ENCODE results near the gene EHMT2. TPM values are rescaled to one million over a fixed set of nuclear protein-coding genes. Genes with fewer than 3 reads are reported as not detected.

EHMT2 gene
- total and polyA plus RNA-seq, 2 of the 13 experiments (the other 11 are each of a cell fraction or from before 2014, with no cell fraction given) = 55.2 to 69.2 TPM

DNA sequence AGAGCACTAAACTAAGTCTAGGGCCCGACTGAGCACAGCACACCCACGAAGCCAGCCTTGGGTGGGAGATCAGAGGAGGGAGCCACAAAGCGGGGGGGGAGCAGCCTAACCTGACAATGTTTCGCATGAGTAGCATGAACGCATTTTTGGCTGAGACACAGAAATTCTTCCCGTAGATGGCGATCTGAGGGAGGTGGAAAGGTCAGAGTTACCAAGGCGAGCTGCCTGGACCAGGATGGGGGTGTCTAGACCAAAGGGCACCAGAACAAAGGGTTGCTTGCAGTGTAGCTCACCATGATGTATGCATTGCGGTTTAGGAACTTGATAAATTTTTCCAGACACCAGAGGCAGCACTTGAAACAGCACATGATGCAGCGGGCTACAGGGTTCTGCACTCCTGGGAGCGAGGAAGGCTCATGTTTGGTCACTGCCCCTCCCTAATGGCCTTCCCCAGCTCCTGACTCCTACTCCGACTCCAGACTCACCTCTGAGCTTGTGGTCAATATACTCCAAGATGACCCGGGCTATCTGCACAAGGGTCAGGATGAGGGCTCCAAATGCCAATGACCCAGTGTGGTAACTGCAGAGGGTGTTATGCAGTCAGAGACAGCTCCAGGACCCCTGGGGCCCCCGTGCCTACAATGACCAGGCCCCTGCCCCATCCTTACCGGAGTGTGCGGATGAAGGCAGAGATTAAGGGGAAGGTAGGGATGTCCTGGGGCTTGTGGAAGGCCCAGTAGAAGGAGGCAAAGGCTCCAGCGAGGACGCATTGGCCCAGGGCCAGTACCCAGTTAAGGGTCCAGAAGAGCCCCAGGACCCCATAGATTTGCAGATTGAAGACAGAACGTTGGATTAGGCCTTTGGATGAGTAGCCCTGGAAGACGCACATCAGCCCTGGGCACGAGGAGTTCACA is 32.0 kb downstream of the EHMT2 start (continued):
- TF ChIP-seq, protein P1, sequence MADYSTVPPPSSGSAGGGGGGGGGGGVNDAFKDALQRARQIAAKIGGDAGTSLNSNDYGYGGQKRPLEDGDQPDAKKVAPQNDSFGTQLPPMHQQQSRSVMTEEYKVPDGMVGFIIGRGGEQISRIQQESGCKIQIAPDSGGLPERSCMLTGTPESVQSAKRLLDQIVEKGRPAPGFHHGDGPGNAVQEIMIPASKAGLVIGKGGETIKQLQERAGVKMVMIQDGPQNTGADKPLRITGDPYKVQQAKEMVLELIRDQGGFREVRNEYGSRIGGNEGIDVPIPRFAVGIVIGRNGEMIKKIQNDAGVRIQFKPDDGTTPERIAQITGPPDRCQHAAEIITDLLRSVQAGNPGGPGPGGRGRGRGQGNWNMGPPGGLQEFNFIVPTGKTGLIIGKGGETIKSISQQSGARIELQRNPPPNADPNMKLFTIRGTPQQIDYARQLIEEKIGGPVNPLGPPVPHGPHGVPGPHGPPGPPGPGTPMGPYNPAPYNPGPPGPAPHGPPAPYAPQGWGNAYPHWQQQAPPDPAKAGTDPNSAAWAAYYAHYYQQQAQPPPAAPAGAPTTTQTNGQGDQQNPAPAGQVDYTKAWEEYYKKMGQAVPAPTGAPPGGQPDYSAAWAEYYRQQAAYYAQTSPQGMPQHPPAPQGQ (CRISPR knock-in tag; IDR thresholded peaks at IDR 0.05; ENCODE audit: borderline replicate concordance) = peak; percentile 31; the same call in 1 of the 2 replicates
- TF ChIP-seq, protein P2, sequence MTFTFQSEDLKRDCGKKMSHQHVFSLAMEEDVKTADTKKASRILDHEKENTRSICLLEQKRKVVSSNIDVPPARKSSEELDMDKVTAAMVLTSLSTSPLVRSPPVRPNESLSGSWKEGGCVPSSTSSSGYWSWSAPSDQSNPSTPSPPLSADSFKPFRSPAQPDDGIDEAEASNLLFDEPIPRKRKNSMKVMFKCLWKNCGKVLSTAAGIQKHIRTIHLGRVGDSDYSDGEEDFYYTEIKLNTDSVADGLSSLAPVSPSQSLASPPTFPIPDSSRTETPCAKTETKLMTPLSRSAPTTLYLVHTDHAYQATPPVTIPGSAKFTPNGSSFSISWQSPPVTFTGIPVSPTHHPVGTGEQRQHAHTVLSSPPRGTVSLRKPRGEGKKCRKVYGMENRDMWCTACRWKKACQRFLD (CRISPR knock-in tag; IDR thresholded peaks at IDR 0.05; ENCODE audit: borderline replicate concordance) = no peak
- TF ChIP-seq, protein P3, sequence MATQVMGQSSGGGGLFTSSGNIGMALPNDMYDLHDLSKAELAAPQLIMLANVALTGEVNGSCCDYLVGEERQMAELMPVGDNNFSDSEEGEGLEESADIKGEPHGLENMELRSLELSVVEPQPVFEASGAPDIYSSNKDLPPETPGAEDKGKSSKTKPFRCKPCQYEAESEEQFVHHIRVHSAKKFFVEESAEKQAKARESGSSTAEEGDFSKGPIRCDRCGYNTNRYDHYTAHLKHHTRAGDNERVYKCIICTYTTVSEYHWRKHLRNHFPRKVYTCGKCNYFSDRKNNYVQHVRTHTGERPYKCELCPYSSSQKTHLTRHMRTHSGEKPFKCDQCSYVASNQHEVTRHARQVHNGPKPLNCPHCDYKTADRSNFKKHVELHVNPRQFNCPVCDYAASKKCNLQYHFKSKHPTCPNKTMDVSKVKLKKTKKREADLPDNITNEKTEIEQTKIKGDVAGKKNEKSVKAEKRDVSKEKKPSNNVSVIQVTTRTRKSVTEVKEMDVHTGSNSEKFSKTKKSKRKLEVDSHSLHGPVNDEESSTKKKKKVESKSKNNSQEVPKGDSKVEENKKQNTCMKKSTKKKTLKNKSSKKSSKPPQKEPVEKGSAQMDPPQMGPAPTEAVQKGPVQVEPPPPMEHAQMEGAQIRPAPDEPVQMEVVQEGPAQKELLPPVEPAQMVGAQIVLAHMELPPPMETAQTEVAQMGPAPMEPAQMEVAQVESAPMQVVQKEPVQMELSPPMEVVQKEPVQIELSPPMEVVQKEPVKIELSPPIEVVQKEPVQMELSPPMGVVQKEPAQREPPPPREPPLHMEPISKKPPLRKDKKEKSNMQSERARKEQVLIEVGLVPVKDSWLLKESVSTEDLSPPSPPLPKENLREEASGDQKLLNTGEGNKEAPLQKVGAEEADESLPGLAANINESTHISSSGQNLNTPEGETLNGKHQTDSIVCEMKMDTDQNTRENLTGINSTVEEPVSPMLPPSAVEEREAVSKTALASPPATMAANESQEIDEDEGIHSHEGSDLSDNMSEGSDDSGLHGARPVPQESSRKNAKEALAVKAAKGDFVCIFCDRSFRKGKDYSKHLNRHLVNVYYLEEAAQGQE (IDR thresholded peaks at IDR 0.05; ENCODE audit: borderline replicate concordance in 1 of 2, low read depth in 1 of 2, low read length in 2 of 2) = no peak
- no peak for TF ChIP-seq TEAD2 (CRISPR knock-in tag; IDR thresholded peaks at IDR 0.05)
- TF ChIP-seq, protein P4, sequence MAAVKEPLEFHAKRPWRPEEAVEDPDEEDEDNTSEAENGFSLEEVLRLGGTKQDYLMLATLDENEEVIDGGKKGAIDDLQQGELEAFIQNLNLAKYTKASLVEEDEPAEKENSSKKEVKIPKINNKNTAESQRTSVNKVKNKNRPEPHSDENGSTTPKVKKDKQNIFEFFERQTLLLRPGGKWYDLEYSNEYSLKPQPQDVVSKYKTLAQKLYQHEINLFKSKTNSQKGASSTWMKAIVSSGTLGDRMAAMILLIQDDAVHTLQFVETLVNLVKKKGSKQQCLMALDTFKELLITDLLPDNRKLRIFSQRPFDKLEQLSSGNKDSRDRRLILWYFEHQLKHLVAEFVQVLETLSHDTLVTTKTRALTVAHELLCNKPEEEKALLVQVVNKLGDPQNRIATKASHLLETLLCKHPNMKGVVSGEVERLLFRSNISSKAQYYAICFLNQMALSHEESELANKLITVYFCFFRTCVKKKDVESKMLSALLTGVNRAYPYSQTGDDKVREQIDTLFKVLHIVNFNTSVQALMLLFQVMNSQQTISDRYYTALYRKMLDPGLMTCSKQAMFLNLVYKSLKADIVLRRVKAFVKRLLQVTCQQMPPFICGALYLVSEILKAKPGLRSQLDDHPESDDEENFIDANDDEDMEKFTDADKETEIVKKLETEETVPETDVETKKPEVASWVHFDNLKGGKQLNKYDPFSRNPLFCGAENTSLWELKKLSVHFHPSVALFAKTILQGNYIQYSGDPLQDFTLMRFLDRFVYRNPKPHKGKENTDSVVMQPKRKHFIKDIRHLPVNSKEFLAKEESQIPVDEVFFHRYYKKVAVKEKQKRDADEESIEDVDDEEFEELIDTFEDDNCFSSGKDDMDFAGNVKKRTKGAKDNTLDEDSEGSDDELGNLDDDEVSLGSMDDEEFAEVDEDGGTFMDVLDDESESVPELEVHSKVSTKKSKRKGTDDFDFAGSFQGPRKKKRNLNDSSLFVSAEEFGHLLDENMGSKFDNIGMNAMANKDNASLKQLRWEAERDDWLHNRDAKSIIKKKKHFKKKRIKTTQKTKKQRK (IDR thresholded peaks at IDR 0.05; ENCODE audit: low read length) = no peak
- no peak for TF ChIP-seq CEBPB (IDR thresholded peaks at IDR 0.05; ENCODE audit: borderline replicate concordance, low read depth, low read length)
- TF ChIP-seq, protein P5, sequence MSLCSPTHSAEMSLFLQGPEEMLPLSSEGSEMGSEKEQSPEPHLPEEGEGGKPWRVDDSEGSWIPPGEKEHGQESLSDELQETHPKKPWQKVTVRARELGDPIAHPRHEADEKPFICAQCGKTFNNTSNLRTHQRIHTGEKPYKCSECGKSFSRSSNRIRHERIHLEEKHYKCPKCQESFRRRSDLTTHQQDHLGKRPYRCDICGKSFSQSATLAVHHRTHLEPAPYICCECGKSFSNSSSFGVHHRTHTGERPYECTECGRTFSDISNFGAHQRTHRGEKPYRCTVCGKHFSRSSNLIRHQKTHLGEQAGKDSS (CRISPR knock-in tag; IDR thresholded peaks at IDR 0.05; ENCODE audit: borderline replicate concordance, low read depth) = no peak
- TF ChIP-seq AKAP8 (CRISPR knock-in tag; IDR thresholded peaks at IDR 0.05) = no peak; the same call in none of the 2 replicates
- TF ChIP-seq ZNF546 (CRISPR knock-in tag; conservative IDR thresholded peaks at IDR 0.05) = no peak; the same call in 1 of the 2 replicates
- no peak; the same call in 1 of the 2 replicates for TF ChIP-seq IRX3 (CRISPR knock-in tag; IDR thresholded peaks at IDR 0.05; ENCODE audit: borderline replicate concordance, low read depth)
- TF ChIP-seq ZNF280B (CRISPR knock-in tag; IDR thresholded peaks at IDR 0.05; ENCODE audit: borderline replicate concordance) = no peak
- no peak for TF ChIP-seq FIP1L1 (IDR thresholded peaks at IDR 0.05; ENCODE audit: borderline replicate concordance, insufficient read depth, low read depth, low read length)
- peak; percentile 92 for TF ChIP-seq PHF5A (CRISPR knock-in tag; IDR thresholded peaks at IDR 0.05; ENCODE audit: low read depth, unreplicated experiment)

All from HepG2 (cell line).